Measurements from ENCODE around the gene COASY. TPM values are rescaled to one million over a fixed set of nuclear protein-coding genes. Genes with fewer than 3 reads are reported as not detected.
A peak's percentile ranks its signal among the peaks of the same experiment; 100 is the strongest.

Gene COASY
- total RNA-seq, 1 experiment from 2014 or later: 131 TPM

DNA sequence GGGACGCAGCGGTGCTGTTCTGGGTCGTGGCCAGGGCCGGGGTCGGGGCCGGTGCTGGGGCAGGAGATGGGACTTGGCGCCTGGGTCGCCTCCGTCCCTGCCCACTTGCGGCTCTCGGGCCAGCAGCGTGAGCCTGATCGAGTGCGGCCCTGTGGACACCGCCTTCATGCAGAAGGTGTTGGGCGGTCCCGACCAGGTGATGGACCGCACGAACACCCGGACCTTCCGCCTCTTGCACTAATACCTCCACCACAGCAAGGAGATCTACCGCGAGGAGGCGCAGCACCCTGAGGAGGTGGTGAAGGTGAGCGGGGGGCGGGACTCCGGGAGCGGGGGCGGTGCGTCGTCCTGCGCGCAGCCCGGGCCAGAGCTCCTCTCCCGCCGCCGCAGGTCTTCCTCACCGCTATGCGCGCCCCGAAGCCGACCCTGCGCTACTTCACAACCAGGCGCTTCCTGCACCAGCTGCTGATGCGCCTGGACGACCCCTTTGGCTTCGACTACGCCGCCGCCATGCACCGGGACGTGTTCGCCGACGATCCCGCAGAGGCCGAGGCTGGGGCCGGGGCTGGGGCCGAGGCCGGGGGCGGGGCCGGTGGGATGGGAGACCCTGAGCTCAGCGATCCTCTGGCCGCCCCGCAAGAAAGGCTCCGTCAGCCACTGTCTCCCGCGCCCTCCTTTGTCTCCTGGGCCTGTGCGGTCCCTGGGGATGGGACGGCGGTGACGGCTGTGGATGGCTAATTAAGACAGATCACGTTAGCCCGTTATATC lies 13.7 kb upstream of the COASY start (continued):
- TF ChIP-seq, protein P1, sequence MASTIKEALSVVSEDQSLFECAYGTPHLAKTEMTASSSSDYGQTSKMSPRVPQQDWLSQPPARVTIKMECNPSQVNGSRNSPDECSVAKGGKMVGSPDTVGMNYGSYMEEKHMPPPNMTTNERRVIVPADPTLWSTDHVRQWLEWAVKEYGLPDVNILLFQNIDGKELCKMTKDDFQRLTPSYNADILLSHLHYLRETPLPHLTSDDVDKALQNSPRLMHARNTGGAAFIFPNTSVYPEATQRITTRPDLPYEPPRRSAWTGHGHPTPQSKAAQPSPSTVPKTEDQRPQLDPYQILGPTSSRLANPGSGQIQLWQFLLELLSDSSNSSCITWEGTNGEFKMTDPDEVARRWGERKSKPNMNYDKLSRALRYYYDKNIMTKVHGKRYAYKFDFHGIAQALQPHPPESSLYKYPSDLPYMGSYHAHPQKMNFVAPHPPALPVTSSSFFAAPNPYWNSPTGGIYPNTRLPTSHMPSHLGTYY (CRISPR knock-in tag; IDR thresholded peaks at IDR 0.05): no peak
- TF ChIP-seq ELF4 (CRISPR knock-in tag; IDR thresholded peaks at IDR 0.05; ENCODE audit: low read depth) (no peak), ZNF138 (CRISPR knock-in tag; conservative IDR thresholded peaks at IDR 0.05) (0 out of 2 replicates have a peak, but pooled peaks have one; percentile 42), GABPB1 (CRISPR knock-in tag; IDR thresholded peaks at IDR 0.05) (no peak), HMGA2 (CRISPR knock-in tag; IDR thresholded peaks at IDR 0.05) (no peak), JUN (CRISPR knock-in tag; IDR thresholded peaks at IDR 0.05) (no peak), ESRRA (CRISPR knock-in tag; IDR thresholded peaks at IDR 0.05; ENCODE audit: borderline replicate concordance) (no peak), ZNF416 (CRISPR knock-in tag; IDR thresholded peaks at IDR 0.05) (0 out of 2 replicates have a peak, but pooled peaks have one; percentile 28), FOXK1 (CRISPR knock-in tag; IDR thresholded peaks at IDR 0.05) (no peak), SOX15 (CRISPR knock-in tag; IDR thresholded peaks at IDR 0.05) (no peak), SP1 (CRISPR knock-in tag; conservative IDR thresholded peaks at IDR 0.05) (peak; percentile 80), TEAD1 (CRISPR knock-in tag; IDR thresholded peaks at IDR 0.05) (no peak)
- TF ChIP-seq, protein P2, sequence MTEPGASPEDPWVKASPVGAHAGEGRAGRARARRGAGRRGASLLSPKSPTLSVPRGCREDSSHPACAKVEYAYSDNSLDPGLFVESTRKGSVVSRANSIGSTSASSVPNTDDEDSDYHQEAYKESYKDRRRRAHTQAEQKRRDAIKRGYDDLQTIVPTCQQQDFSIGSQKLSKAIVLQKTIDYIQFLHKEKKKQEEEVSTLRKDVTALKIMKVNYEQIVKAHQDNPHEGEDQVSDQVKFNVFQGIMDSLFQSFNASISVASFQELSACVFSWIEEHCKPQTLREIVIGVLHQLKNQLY (CRISPR knock-in tag; IDR thresholded peaks at IDR 0.05): no peak
- TF ChIP-seq, protein P3, sequence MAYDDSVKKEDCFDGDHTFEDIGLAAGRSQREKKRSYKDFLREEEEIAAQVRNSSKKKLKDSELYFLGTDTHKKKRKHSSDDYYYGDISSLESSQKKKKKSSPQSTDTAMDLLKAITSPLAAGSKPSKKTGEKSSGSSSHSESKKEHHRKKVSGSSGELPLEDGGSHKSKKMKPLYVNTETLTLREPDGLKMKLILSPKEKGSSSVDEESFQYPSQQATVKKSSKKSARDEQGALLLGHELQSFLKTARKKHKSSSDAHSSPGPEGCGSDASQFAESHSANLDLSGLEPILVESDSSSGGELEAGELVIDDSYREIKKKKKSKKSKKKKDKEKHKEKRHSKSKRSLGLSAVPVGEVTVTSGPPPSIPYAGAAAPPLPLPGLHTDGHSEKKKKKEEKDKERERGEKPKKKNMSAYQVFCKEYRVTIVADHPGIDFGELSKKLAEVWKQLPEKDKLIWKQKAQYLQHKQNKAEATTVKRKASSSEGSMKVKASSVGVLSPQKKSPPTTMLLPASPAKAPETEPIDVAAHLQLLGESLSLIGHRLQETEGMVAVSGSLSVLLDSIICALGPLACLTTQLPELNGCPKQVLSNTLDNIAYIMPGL (CRISPR knock-in tag; IDR thresholded peaks at IDR 0.05): peak; percentile 84
- TF ChIP-seq, protein P4, sequence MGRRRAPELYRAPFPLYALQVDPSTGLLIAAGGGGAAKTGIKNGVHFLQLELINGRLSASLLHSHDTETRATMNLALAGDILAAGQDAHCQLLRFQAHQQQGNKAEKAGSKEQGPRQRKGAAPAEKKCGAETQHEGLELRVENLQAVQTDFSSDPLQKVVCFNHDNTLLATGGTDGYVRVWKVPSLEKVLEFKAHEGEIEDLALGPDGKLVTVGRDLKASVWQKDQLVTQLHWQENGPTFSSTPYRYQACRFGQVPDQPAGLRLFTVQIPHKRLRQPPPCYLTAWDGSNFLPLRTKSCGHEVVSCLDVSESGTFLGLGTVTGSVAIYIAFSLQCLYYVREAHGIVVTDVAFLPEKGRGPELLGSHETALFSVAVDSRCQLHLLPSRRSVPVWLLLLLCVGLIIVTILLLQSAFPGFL (CRISPR knock-in tag; IDR thresholded peaks at IDR 0.05; ENCODE audit: borderline replicate concordance): no peak
- TF ChIP-seq, protein P5, sequence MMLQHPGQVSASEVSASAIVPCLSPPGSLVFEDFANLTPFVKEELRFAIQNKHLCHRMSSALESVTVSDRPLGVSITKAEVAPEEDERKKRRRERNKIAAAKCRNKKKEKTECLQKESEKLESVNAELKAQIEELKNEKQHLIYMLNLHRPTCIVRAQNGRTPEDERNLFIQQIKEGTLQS (CRISPR knock-in tag; conservative IDR thresholded peaks at IDR 0.05): no peak
- TF ChIP-seq, protein P6, sequence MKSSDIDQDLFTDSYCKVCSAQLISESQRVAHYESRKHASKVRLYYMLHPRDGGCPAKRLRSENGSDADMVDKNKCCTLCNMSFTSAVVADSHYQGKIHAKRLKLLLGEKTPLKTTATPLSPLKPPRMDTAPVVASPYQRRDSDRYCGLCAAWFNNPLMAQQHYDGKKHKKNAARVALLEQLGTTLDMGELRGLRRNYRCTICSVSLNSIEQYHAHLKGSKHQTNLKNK (CRISPR knock-in tag; IDR thresholded peaks at IDR 0.05): no peak
- TF ChIP-seq, protein P7, sequence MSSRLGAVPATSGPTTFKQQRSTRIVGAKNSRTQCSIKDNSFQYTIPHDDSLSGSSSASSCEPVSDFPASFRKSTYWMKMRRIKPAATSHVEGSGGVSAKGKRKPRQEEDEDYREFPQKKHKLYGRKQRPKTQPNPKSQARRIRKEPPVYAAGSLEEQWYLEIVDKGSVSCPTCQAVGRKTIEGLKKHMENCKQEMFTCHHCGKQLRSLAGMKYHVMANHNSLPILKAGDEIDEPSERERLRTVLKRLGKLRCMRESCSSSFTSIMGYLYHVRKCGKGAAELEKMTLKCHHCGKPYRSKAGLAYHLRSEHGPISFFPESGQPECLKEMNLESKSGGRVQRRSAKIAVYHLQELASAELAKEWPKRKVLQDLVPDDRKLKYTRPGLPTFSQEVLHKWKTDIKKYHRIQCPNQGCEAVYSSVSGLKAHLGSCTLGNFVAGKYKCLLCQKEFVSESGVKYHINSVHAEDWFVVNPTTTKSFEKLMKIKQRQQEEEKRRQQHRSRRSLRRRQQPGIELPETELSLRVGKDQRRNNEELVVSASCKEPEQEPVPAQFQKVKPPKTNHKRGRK (CRISPR knock-in tag; IDR thresholded peaks at IDR 0.05; ENCODE audit: borderline replicate concordance): no peak
- TF ChIP-seq, protein P8, sequence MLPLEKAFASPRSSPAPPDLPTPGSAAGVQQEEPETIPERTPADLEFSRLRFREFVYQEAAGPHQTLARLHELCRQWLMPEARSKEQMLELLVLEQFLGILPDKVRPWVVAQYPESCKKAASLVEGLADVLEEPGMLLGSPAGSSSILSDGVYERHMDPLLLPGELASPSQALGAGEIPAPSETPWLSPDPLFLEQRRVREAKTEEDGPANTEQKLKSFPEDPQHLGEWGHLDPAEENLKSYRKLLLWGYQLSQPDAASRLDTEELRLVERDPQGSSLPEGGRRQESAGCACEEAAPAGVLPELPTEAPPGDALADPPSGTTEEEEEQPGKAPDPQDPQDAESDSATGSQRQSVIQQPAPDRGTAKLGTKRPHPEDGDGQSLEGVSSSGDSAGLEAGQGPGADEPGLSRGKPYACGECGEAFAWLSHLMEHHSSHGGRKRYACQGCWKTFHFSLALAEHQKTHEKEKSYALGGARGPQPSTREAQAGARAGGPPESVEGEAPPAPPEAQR (CRISPR knock-in tag; IDR thresholded peaks at IDR 0.05): no peak
- TF ChIP-seq, protein P9, sequence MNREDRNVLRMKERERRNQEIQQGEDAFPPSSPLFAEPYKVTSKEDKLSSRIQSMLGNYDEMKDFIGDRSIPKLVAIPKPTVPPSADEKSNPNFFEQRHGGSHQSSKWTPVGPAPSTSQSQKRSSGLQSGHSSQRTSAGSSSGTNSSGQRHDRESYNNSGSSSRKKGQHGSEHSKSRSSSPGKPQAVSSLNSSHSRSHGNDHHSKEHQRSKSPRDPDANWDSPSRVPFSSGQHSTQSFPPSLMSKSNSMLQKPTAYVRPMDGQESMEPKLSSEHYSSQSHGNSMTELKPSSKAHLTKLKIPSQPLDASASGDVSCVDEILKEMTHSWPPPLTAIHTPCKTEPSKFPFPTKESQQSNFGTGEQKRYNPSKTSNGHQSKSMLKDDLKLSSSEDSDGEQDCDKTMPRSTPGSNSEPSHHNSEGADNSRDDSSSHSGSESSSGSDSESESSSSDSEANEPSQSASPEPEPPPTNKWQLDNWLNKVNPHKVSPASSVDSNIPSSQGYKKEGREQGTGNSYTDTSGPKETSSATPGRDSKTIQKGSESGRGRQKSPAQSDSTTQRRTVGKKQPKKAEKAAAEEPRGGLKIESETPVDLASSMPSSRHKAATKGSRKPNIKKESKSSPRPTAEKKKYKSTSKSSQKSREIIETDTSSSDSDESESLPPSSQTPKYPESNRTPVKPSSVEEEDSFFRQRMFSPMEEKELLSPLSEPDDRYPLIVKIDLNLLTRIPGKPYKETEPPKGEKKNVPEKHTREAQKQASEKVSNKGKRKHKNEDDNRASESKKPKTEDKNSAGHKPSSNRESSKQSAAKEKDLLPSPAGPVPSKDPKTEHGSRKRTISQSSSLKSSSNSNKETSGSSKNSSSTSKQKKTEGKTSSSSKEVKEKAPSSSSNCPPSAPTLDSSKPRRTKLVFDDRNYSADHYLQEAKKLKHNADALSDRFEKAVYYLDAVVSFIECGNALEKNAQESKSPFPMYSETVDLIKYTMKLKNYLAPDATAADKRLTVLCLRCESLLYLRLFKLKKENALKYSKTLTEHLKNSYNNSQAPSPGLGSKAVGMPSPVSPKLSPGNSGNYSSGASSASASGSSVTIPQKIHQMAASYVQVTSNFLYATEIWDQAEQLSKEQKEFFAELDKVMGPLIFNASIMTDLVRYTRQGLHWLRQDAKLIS (CRISPR knock-in tag; IDR thresholded peaks at IDR 0.05; ENCODE audit: borderline replicate concordance): peak; percentile 66

Measured in WTC11 (cell line).